8988T (cell line): Measurements from ENCODE around the gene PSMA6.
"Not testable (repeated sequence)": the region's sequence is repeated elsewhere in the genome, so short reads cannot be mapped to it uniquely, and the experiment has no call there.

Experiments used
- DNase-seq: peaks from one replicate; pipeline ENCODE4 v3.0.0; 2011

PSMA6 gene

GRCh38 chr14:35326375-35326774 lies 34.2 kb downstream of the PSMA6 start:
- no peak for DNase-seq

GRCh38 chr14:35331605-35332516 lies 39.7 kb downstream of the PSMA6 start:
- no peak for DNase-seq

- no peak for DNase-seq
These were observed 40.5 kb downstream of the PSMA6 start for GRCh38 chr14:35332517-35333263.

DNA sequence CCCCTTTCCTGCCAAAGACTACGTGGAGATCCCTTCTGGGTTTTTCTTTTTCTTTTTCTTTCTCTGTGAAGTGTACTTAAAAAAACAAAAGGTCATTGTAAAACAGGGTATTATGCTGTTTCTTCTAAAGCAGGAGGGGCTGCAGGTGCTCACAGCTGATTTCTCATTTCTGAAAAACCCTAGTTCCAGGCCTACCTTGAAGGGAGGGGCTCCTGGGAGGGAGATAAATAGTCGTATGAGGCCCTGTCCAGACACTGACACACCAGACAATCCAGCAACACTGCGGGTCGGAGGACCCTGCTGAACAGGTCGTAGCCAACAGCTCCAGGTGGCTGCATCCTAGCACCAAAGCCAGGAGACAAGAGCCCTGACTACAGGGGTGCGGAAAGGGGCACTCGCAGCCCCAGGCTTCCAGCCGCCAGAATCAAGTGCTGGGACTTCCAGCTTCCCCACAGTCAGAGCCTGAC lies 41.1 kb downstream of the PSMA6 start:
- DNase-seq = no peak

- DNase-seq = no peak
These were observed 41.9 kb downstream of the PSMA6 start for GRCh38 chr14:35333797-35334743.

DNA sequence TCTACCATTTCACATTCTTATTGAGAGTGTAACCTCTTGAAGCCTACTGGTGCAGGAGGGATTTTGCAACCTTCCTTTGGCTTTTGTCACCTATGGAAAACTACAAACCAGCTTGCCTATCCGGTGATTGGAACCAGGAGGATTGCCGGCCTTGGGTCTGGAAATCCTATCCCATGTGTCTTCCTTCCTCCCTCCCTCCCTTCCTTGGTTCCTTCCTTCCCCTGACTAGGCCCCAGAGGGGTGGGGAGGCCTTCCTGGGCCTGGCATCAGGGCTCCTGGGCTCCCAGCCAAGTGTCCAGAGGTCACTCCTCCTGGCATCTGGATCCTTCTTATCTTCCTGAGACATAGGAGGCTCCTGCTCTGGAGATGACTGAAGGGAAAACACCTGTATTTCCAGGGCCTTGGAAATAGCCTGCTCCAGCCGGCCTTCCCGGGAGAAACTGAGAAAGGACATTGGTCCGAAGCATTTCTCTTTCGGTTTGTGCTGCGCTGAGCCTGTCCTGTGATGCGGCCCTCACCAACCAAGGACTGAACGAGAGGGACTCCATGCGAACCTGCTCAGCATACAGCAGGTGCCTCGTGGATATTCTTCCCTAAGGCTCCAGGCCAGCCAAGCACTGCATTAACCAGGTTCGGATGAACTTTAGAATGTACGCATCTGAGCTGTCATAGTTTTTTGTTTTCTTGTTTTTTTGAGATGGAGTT lies 43.4 kb downstream of the PSMA6 start:
- DNase-seq = no peak

DNA sequence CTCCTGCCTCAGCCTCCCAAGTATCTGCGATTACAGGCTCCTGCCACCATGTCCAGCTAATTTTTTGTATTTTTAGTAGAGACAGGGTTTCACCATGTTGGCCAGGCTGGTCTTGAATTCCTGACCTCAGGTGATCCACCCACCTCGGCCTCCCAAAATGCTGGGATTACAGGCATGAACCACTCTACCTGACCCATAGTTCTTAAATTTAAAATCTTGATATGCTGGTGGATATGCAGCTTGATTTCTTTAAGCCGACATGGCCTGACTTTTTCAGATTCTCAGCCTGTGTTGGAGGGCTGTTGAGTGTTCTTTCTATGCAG lies 44.0 kb downstream of the PSMA6 start:
- not testable (repeated sequence) for DNase-seq

- no peak for DNase-seq
These were observed 44.5 kb downstream of the PSMA6 start for GRCh38 chr14:35336494-35337268.

DNA sequence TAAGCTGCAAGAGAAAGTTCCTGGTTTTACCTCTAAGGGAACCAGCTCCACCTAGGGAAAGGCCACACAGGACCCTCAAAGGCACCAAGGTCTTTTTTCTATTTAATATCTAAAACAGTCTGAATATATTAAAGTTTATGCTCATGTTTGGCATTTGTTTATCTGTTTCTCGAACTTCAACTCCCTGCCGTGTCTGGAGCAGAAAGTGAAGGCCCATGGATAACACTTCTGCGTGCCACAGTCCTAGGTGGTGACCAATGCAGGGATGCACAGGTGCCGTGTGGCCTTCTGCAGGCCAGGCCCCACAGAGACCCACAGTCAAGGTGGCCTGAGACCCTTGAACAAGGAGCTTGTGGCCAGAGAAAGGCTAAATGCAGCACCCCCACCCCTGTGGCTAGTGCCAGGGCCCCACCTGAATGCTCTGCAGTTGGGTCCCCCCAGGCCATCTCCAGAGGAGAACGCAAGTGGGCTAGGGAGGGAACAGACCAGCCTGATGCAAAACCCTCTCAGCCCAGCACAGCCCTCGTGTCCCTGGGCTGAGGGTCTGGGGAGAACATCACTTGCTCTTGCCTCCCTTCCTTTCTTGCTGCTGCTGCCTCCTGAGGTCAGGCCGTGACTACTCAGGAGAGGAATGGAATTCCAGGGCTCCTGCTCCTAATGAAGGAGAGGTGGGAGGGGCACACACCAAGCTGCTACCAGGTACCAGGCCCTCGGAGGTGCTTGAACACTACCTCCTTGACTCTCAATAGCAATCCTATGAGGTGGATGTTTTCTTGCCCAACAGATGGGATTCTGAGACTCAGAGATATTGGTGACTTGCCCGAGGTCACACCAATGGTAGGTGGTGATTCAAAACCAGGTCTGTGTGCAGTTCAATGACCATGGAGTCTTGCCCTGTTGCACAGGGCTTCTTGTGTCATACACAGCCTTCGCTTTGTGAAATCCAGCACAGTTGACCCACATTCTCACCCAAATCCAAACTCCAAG lies 45.4 kb downstream of the PSMA6 start:
- no peak for DNase-seq

- no peak for DNase-seq
These were observed 46.7 kb downstream of the PSMA6 start for GRCh38 chr14:35338731-35339405.

GRCh38 chr14:35339761-35340406 lies 47.7 kb downstream of the PSMA6 start:
- DNase-seq = no peak

DNA sequence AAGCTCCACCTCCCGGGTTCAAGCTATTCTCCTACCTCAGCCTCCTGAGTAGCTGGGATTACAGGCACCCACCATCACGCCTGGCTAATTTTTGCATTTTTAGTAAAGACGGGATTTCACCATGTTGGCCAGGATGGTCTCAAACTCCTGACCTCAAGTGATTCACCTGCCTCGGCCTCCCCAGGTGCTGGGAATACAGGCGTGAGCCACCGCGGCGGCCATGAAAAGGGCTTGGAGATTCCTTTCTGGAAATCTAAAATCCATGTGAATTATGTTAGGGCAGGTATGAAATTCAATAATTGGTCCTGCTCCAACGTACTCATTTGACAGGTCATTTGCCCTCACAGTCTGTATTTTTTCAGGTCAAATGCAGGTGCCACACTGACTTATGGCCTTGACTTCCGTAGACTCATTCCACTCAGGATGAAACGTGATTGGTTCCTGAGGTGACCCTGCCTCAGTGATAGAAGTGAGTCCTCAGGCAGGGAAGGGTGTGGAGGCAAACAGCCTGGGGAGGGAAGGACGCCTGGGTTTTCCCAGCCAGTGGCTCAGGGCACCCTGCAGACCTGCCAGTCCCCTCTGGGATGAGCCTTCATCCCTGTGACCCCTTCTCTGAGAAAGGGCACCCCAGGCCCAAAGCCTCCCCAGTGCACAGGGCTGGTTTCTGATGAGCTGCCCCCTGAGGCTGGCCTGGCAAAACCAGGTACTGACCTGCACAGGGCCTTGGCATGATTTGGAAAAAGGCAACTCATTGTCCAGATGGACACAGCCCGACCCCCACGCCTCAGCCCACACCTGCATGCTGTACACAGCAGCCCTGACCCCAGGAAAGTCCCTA lies 48.7 kb downstream of the PSMA6 start:
- DNase-seq = no peak

GRCh38 chr14:35341454-35341750 lies 49.2 kb downstream of the PSMA6 start:
- peak; percentile 49 for DNase-seq

DNA sequence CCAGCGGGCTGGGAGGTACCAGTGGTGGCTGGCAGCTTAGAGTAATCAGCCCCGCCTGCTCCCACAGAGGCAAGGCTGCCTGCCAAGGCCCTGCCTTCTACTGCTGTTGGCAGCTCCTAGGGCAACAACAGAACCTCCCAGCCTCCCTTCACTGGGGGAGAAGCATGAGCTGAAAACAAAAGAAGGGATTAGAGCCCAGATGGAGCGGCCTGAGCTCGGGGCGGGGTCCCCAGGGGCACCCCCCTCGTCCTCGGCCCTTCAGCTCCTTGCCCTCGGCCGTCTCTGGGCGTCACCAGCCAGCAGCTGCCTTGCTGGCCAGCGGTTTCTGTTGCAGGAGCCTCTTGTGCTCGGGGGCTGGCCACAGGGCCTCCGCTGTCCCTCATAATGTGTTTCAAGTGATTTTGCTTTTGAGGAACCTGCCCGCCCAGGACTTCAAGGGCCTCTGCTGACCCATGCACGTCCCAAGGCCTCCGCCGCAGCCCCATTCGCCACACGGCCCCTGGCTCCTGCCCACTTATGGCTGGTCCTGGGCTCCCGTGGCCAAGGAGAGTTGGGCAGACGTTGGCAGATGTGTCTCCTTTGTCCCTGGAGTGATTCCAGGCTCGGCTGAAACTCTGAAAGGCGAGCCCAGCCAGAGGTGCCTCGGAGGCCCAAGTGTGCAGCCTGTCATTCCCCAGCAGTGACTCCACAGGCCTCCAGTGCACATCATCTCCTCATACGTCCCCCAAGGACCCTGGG lies 49.7 kb downstream of the PSMA6 start:
- DNase-seq = no peak

DNA sequence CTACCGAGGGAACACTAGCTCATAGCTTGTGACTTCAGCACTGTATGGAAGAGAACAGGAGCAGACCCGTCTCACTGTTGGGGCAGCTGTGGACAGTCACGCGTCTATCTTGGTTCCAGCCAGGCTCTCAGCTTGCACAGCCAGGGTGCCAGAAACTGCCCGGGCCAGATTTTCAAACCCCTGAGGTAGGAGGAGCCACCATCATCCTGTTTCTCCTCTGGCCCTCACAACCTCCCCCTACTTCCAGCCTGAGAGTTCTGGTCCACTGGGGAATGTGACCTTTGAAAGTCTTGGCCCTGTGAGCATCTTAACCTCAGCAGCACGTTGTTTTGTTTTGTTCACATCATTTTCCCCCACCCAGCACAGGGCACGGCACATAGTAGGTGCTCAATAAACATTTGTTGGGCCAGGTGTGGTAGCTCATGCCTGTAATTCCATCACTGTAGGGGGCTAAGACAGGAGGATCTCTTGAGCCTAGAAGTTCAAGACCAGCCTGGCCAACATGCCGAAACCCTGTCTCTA lies 50.4 kb downstream of the PSMA6 start:
- DNase-seq = no peak

DNA sequence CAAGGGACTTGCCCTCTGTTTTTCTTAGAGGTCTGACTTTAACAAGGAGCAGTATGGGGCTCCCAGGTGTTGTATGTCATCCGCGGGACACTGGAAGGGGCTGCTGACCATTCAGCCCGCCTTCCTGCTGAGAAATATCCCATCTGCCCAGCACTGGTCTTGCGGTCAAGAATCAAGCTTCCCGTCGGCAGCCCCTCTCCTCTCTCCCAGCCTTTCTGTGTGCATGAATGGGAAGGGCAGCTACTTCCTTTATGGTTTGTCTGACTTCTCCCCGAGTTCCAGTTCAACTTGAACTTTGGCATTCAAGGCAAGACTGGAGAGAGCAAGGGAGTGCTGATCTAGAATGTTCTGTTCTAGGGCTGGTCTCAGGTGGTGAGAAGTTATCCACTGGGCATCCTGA lies 51.5 kb downstream of the PSMA6 start:
- DNase-seq = no peak

DNA sequence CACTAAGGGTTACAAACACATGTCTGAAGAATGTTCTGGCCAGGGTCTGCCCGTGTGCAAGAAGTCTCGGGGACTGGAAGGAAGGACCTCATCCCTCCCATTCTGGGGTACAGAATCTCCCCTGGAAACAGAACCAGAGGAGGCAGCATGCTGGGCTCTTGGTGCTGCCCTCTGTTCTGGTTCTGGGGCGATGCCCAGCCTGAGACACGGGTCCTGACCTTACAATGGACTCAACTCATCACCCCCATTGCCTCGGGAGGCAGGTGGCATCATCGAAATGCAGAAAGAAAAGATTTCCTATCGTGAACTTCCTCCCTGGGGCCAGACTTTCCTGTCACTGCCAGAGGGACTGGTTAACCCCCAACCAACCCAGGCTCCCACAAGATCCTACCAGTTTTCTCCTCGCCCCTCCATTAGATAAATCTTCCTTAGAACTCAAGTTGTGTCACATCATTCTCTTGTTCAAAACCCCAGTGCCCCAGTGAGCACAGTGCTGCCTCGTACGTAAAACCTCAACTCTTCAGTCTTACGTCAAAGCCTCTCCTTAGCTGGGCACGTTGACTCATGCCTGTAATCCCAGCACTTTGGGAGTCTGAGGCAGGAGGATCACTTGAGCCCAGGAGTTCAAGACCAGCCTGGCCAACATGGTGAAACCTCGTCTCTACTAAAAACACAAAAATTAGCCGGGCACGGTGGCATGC lies 52.1 kb downstream of the PSMA6 start:
- DNase-seq = no peak
